T1000 (cell line): ENCODE data around the gene TLN1.

Experiments
- DNase-seq: peaks from one replicate; lab custom pipeline; 2025; ENCODE audit warnings: mixed read lengths; lab: John Stamatoyannopoulos, UW

The TLN1 gene

GRCh38 chr9:35728041-35728971 is 3.7 kb downstream of the TLN1 start:
- DNase-seq: no peak

- DNase-seq: no peak
These were observed 4.3 kb downstream of the TLN1 start for GRCh38 chr9:35727676-35728040.

GRCh38 chr9:35726931-35727330 is 5.1 kb downstream of the TLN1 start:
- DNase-seq: no peak

GRCh38 chr9:35725362-35725761 is 6.6 kb downstream of the TLN1 start:
- DNase-seq: no peak

- no peak for DNase-seq
These were observed 8.1 kb downstream of the TLN1 start for GRCh38 chr9:35723908-35724307.

GRCh38 chr9:35723426-35723825 is 8.6 kb downstream of the TLN1 start:
- DNase-seq: no peak

GRCh38 chr9:35719546-35719945 is 12.4 kb downstream of the TLN1 start:
- no peak for DNase-seq

GRCh38 chr9:35718721-35719511 is 13.1 kb downstream of the TLN1 start:
- no peak for DNase-seq

- DNase-seq: no peak
These were observed 14.7 kb downstream of the TLN1 start for GRCh38 chr9:35717132-35717870.

GRCh38 chr9:35716230-35716629 is 15.8 kb downstream of the TLN1 start:
- DNase-seq: no peak

GRCh38 chr9:35714579-35715252 is 17.3 kb downstream of the TLN1 start:
- no peak for DNase-seq

- no peak for DNase-seq
These were observed 17.9 kb downstream of the TLN1 start for GRCh38 chr9:35714123-35714522.

GRCh38 chr9:35713578-35713977 is 18.4 kb downstream of the TLN1 start:
- DNase-seq: no peak

- DNase-seq: no peak
These were observed 19.1 kb downstream of the TLN1 start for GRCh38 chr9:35712762-35713400.

GRCh38 chr9:35711501-35712428 is 20.2 kb downstream of the TLN1 start:
- no peak for DNase-seq

GRCh38 chr9:35710818-35711500 is 21.0 kb downstream of the TLN1 start:
- DNase-seq: no peak

- DNase-seq: no peak
These were observed 23.8 kb downstream of the TLN1 start for GRCh38 chr9:35708146-35708545.

GRCh38 chr9:35706951-35707350 is 25.0 kb downstream of the TLN1 start:
- DNase-seq: no peak

- DNase-seq: no peak
These were observed 26.1 kb downstream of the TLN1 start for GRCh38 chr9:35705836-35706430.
